Measurements from ENCODE around the gene KIF1B. TPM values are rescaled to one million over a fixed set of nuclear protein-coding genes. Genes with fewer than 3 reads are reported as not detected.
A peak's percentile ranks its signal among the peaks of the same experiment; 100 is the strongest.

The KIF1B gene
- total RNA-seq, 6 donors from 2014 or later = 29.4 to 67.1 (median 42.0) TPM

- no peak for TF ChIP-seq CTCF (IDR thresholded peaks at IDR 0.05)
- TF ChIP-seq POLR2AphosphoS5 (IDR thresholded peaks at IDR 0.05) = no peak
- TF ChIP-seq EP300 (IDR thresholded peaks at IDR 0.05) = no peak
- TF ChIP-seq POLR2A (IDR thresholded peaks at IDR 0.05) = no peak
- ATAC-seq (ENCODE audit: low FRiP score in 2 of 2) (peak; percentile 57 to 80), DNase-seq (peak; percentile 57 to 78)
- peaks cover 0 to 7% (median 6%) of the 10 kb centered on the region in 4 donors for H3K4me1 ChIP-seq
- no peaks in the 10 kb centered on the region for H3K27me3 ChIP-seq
- 69 to 79% methylated on average over 15 of the region's 15 CpGs for WGBS, 2 donors
- no peaks in the 10 kb centered on the region for H3K9me3 ChIP-seq
- H3K36me3 ChIP-seq = peaks cover 15 to 74% (median 36%) of the 10 kb centered on the region in 4 donors
- H3K4me3 ChIP-seq = no peak overlapping the region
- peak overlapping the region; percentile 32 to 74 (median 66) for H3K27ac ChIP-seq
These were observed 167.9 kb downstream of the KIF1B start for GRCh38 chr1:10378081-10378841.

GRCh38 chr1:10379101-10379620, 168.8 kb downstream of the KIF1B start:
- Histone ChIP-seq H3K4me3 (no peak overlapping the region), H3K9me3 (no peaks in the 10 kb centered on the region), H3K27me3 (no peaks in the 10 kb centered on the region), H3K4me1 (peaks cover 0 to 7% (median 6%) of the 10 kb centered on the region in 4 donors), H3K27ac (peak overlapping the region in 2 of 4 donors; percentile 32 to 67), H3K36me3 (peaks cover 13 to 66% (median 31%) of the 10 kb centered on the region in 4 donors)
- no peak for ATAC-seq (ENCODE audit: low FRiP score in 2 of 2)
- TF ChIP-seq CTCF (IDR thresholded peaks at IDR 0.05) (no peak), POLR2AphosphoS5 (IDR thresholded peaks at IDR 0.05) (no peak), POLR2A (IDR thresholded peaks at IDR 0.05) (no peak), EP300 (IDR thresholded peaks at IDR 0.05) (no peak)
- WGBS, 2 donors = 89 to 92% methylated on average over 9 to 10 of the region's 10 CpGs
- DNase-seq = peak in 1 of 2 donors; percentile 48

- DNase-seq (peak in 1 of 2 donors; percentile 35), ATAC-seq (ENCODE audit: low FRiP score in 2 of 2) (no peak)
- no peak overlapping the region for H3K4me3 ChIP-seq
- H3K4me1 ChIP-seq = peaks cover 0 to 7% (median 6%) of the 10 kb centered on the region in 4 donors
- WGBS, 2 donors = 96% methylated on average over 5 to 6 of the region's 6 CpGs
- no peak overlapping the region for H3K27ac ChIP-seq
- H3K36me3 ChIP-seq = peaks cover 8 to 61% (median 26%) of the 10 kb centered on the region in 4 donors
- no peaks in the 10 kb centered on the region for H3K9me3 ChIP-seq
- no peak for TF ChIP-seq POLR2A (IDR thresholded peaks at IDR 0.05)
- no peak for TF ChIP-seq EP300 (IDR thresholded peaks at IDR 0.05)
- TF ChIP-seq POLR2AphosphoS5 (IDR thresholded peaks at IDR 0.05) = no peak
- TF ChIP-seq CTCF (IDR thresholded peaks at IDR 0.05) = no peak
- H3K27me3 ChIP-seq = no peaks in the 10 kb centered on the region
These were observed 169.3 kb downstream of the KIF1B start for GRCh38 chr1:10379676-10380075.

GRCh38 chr1:10380594-10381275, 170.4 kb downstream of the KIF1B start:
- peak in 1 of 2 donors; percentile 66 for ATAC-seq (ENCODE audit: low FRiP score in 2 of 2)
- 74 to 80% methylated on average over 5 of the region's 5 CpGs for WGBS, 2 donors
- H3K9me3 ChIP-seq = no peaks in the 10 kb centered on the region

More at GRCh38 chr1:10380594-10381275, 170.4 kb downstream of the KIF1B start:
- DNase-seq = no peak
- Histone ChIP-seq H3K27ac (no peak overlapping the region), H3K4me1 (peaks cover 0 to 7% (median 6%) of the 10 kb centered on the region in 4 donors), H3K36me3 (peaks cover 6 to 50% (median 20%) of the 10 kb centered on the region in 4 donors), H3K27me3 (no peaks in the 10 kb centered on the region), H3K4me3 (no peak overlapping the region)
- TF ChIP-seq EP300 (IDR thresholded peaks at IDR 0.05) (no peak), CTCF (IDR thresholded peaks at IDR 0.05) (no peak), POLR2A (IDR thresholded peaks at IDR 0.05) (no peak), POLR2AphosphoS5 (IDR thresholded peaks at IDR 0.05) (no peak)

Data from upper lobe of left lung (tissue), 6 donors.